HEK293 (cell line): Measurements from ENCODE around the gene AK8.

Experiments
- CTCF ChIA-PET: fragments of 350-600 bp; formaldehyde crosslinking; extraction: SDS; loops from one replicate; lab custom pipeline; 2021; ENCODE audit warnings: antibody characterized with exemption; lab: Yijun Ruan, JAX
- POLR2A ChIA-PET: fragments of 300-600 bp; formaldehyde crosslinking; extraction: SDS; loops from one replicate; lab custom pipeline; 2020; ENCODE audit warnings: antibody characterized with exemption, inconsistent platforms; lab: Yijun Ruan, JAX
- H3K27ac ChIP-seq: fragments of 200-500 bp; sonication (Bioruptor generic); 2 replicates; pipeline ENCODE4 v1.5.1; 2014; ENCODE audit warnings: low read depth, low read length, control low read depth, inconsistent platforms; ENCODE audit errors: extremely low read depth
- H3K36me3 ChIP-seq, 2 experiments: fragments of 200-500 bp in 1 of 2; sonication (Bioruptor generic) in 1 of 2; 1 replicate in 1 of 2; 2 replicates in 1 of 2; pipeline ENCODE4 v1.5.1; 2014 to 2017; ENCODE audit warnings: inconsistent platforms in 2 of 2, low read length in 2 of 2; ENCODE audit not compliant: control insufficient read depth in 2 of 2, insufficient read depth in 1 of 2
- H3K4me1 ChIP-seq: fragments of 200-500 bp; sonication (Bioruptor generic); 2 replicates; pipeline ENCODE4 v1.5.1; 2014; ENCODE audit warnings: mild to moderate bottlenecking, low read length, inconsistent platforms; ENCODE audit not compliant: control insufficient read depth, insufficient read depth
- H3K4me3 ChIP-seq: 2 replicates; pipeline ENCODE4 v1.5.1; 2011; ENCODE audit warnings: low read depth, mild to moderate bottlenecking, control low read depth, low read length, moderate library complexity
- H3K9me3 ChIP-seq: fragments of 200-500 bp; sonication (Bioruptor generic); 2 replicates; pipeline ENCODE4 v1.5.1; 2014; ENCODE audit warnings: low read depth, low read length, inconsistent platforms; ENCODE audit not compliant: control insufficient read depth, insufficient read depth
- ATF2 ChIP-seq: fragments of 450-650 bp; formaldehyde crosslinking; IDR thresholded peaks from 2 replicates; pipeline ENCODE4 v1.5.1; 2016; ENCODE audit warnings: missing biosample characterization, missing genetic modification characterization, low read depth
- HOXC10 ChIP-seq: sonication (generic); formaldehyde crosslinking; IDR thresholded peaks from 2 replicates; pipeline ENCODE4 v1.8.1; 2023; ENCODE audit warnings: mild to moderate bottlenecking, missing genetic modification reagents
- KLF16 ChIP-seq: fragments of 450-650 bp; formaldehyde crosslinking; IDR thresholded peaks from 2 replicates; pipeline ENCODE4 v1.5.1; 2017; ENCODE audit warnings: missing biosample characterization, missing genetic modification characterization
- KLF17 ChIP-seq: fragments of 450-650 bp; formaldehyde crosslinking; IDR thresholded peaks from 2 replicates; pipeline ENCODE4 v1.5.1; 2016; ENCODE audit warnings: missing biosample characterization, missing genetic modification characterization
- PATZ1 ChIP-seq: fragments of 450-650 bp; formaldehyde crosslinking; IDR thresholded peaks from 2 replicates; pipeline ENCODE4 v1.5.1; 2016; ENCODE audit warnings: missing biosample characterization, missing genetic modification characterization
- PRDM4 ChIP-seq: fragments of 450-650 bp; formaldehyde crosslinking; IDR thresholded peaks from 2 replicates; pipeline ENCODE4 v1.5.1; 2017; ENCODE audit warnings: missing biosample characterization, missing genetic modification characterization
- SCRT2 ChIP-seq: fragments of 450-650 bp; formaldehyde crosslinking; IDR thresholded peaks from 2 replicates; pipeline ENCODE4 v1.5.1; 2016; ENCODE audit warnings: missing biosample characterization, missing genetic modification characterization
- SETDB1 ChIP-seq: IDR thresholded peaks from one replicate; pipeline ENCODE4 v1.6.1; 2017; ENCODE audit warnings: mild to moderate bottlenecking, low read length, moderate library complexity, mixed read lengths; ENCODE audit not compliant: insufficient read length
- ZBTB1 ChIP-seq: fragments of 450-650 bp; formaldehyde crosslinking; IDR thresholded peaks from 2 replicates; pipeline ENCODE4 v1.5.1; 2016; ENCODE audit warnings: missing biosample characterization, missing genetic modification characterization
- ZBTB20 ChIP-seq: fragments of 450-650 bp; formaldehyde crosslinking; IDR thresholded peaks from 2 replicates; pipeline ENCODE4 v1.5.1; 2016; ENCODE audit warnings: missing biosample characterization, missing genetic modification characterization
- ZFP37 ChIP-seq: fragments of 450-650 bp; formaldehyde crosslinking; IDR thresholded peaks from 2 replicates; pipeline ENCODE4 v1.5.1; 2016; ENCODE audit warnings: missing biosample characterization, missing genetic modification characterization
- ZIC2 ChIP-seq: fragments of 450-650 bp; formaldehyde crosslinking; IDR thresholded peaks from 2 replicates; pipeline ENCODE4 v1.5.1; 2016; ENCODE audit warnings: missing biosample characterization, missing genetic modification characterization
- ZNF19 ChIP-seq: fragments of 450-650 bp; formaldehyde crosslinking; IDR thresholded peaks from 2 replicates; pipeline ENCODE4; 2016; ENCODE audit warnings: missing biosample characterization, missing genetic modification characterization, low read depth
- ZNF341 ChIP-seq: fragments of 450-650 bp; formaldehyde crosslinking; IDR thresholded peaks from 2 replicates; pipeline ENCODE4; 2016; ENCODE audit warnings: low read depth, missing biosample characterization, missing genetic modification characterization
- ZNF513 ChIP-seq: fragments of 450-650 bp; IDR thresholded peaks from 2 replicates; pipeline ENCODE4 v1.5.1; 2018; ENCODE audit warnings: missing biosample characterization, missing genetic modification characterization
- ZNF571 ChIP-seq: fragments of 450-650 bp; formaldehyde crosslinking; IDR thresholded peaks from 2 replicates; pipeline ENCODE4 v1.5.0; 2017; ENCODE audit warnings: missing biosample characterization, missing genetic modification characterization
- ZNF621 ChIP-seq: fragments of 450-650 bp; formaldehyde crosslinking; IDR thresholded peaks from 2 replicates; pipeline ENCODE4 v1.5.1; 2017; ENCODE audit warnings: missing biosample characterization, missing genetic modification characterization
- ZNF623 ChIP-seq: fragments of 450-650 bp; formaldehyde crosslinking; IDR thresholded peaks from 2 replicates; pipeline ENCODE4 v1.5.1; 2016; ENCODE audit warnings: missing biosample characterization, missing genetic modification characterization
- ZNF692 ChIP-seq: fragments of 450-650 bp; formaldehyde crosslinking; IDR thresholded peaks from 2 replicates; pipeline ENCODE4 v1.5.1; 2016; ENCODE audit warnings: missing biosample characterization, missing genetic modification characterization
- ZNF843 ChIP-seq: fragments of 450-650 bp; formaldehyde crosslinking; IDR thresholded peaks from 2 replicates; pipeline ENCODE4 v1.5.1; 2016; ENCODE audit warnings: missing biosample characterization, missing genetic modification characterization

AK8 gene

GRCh38 chr9:132757016-132757415, 121.1 kb downstream of the AK8 start:
- POLR2A ChIA-PET = interaction anchor here (1.5 kb wide), 1 partner anchor 87 kb away, joined by 3 read pairs; the partner anchor contains the start of genes DDX31 and GTF3C4

GRCh38 chr9:132756214-132756845, 121.8 kb downstream of the AK8 start:
- Histone ChIP-seq H3K4me3 (no peak overlapping the region), H3K4me1 (peaks cover 7% of the 10 kb centered on the region), H3K9me3 (no peaks in the 10 kb centered on the region), H3K27ac (no peak overlapping the region)
- POLR2A ChIA-PET = interaction anchor here (1.5 kb wide), 1 partner anchor 86 kb away, joined by 3 read pairs; the partner anchor contains the start of genes DDX31 and GTF3C4
- CTCF ChIA-PET = no interaction called here
- TF ChIP-seq ZIC2 (tag by site-specific recombination) (no peak), PATZ1 (tag by site-specific recombination) (no peak), HOXC10 (CRISPR knock-in tag) (no peak), ZBTB20 (tag by site-specific recombination) (no peak), ZNF843 (tag by site-specific recombination) (no peak), ZFP37 (tag by site-specific recombination) (no peak), ZNF513 (tag by site-specific recombination) (no peak), KLF16 (tag by site-specific recombination) (no peak), ZNF19 (tag by site-specific recombination) (no peak), SETDB1 (no peak), ZNF692 (tag by site-specific recombination) (no peak), ATF2 (tag by site-specific recombination) (no peak), ZNF571 (no peak), ZNF623 (tag by site-specific recombination) (no peak), KLF17 (no peak), ZNF341 (tag by site-specific recombination) (no peak), ZNF621 (tag by site-specific recombination) (no peak)
- TF ChIP-seq, all 188 proteins: peak for 0
- no peaks in the 10 kb centered on the region for H3K36me3 ChIP-seq

More at GRCh38 chr9:132757016-132757415, 121.1 kb downstream of the AK8 start:
- no peak overlapping the region for H3K27ac ChIP-seq
- no peak overlapping the region for H3K4me3 ChIP-seq
- peaks cover 7% of the 10 kb centered on the region for H3K4me1 ChIP-seq
- TF ChIP-seq PRDM4 (tag by site-specific recombination) (no peak), KLF16 (tag by site-specific recombination) (no peak), ZBTB1 (tag by site-specific recombination) (no peak), SCRT2 (tag by site-specific recombination) (no peak)
- no peaks in the 10 kb centered on the region for H3K9me3 ChIP-seq
- CTCF ChIA-PET = no interaction called here
- no peaks in the 10 kb centered on the region for H3K36me3 ChIP-seq
